ENCODE data around the gene CBY3.
A peak's percentile ranks its signal among the peaks of the same experiment; 100 is the strongest.
"Not testable (repeated sequence)": the region's sequence is repeated elsewhere in the genome, so short reads cannot be mapped to it uniquely, and the experiment has no call there.

CBY3 gene

GRCh38 chr5:179680780-179681401 is at the start of gene CBY3:
CBY3 (minus strand) TSS chr5:179681034; CDS start chr5:179680918, 116 bp downstream.
- DNase-seq (ENCODE audit: low spot score in 2 of 2), result no peak
- Histone ChIP-seq H3K9me3 (no peaks in the 10 kb centered on the region), H3K36me3 (replicated peaks) (peaks cover 9% of the 10 kb centered on the region; the same call in 1 of the 2 replicates), H3K4me1 (peaks cover 17% of the 10 kb centered on the region), H3K4me3 (no peak within 1 kb of the TSS), H3K27me3 (ENCODE audit: low read depth) (no peaks in the 10 kb centered on the region)
- in situ Hi-C loops (cut with MboI; ENCODE audit: low sequenced_read_pairs), result no loop called here

DNA sequence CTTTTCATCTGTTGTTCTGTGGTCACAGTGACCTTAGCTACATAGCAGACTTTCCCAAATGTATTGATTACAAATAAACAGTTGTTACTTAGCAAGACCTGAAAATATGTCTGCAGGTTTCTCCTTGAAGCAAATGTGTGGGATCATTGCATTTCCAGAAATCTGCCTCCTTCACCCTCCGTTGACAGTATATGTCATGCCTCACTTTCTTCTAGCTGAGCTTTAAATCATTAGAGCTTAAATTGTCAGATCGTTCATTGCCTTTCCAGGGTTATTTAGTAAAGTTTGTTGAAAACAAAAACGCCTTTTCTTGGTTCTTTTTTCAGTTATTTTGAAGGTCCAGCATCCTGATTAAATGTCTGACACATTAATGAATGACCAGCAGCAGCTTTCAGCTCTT is 49.5 kb upstream of the CBY3 start:
- in situ Hi-C loops (cut with MboI; ENCODE audit: low sequenced_read_pairs), result no loop called here
- H3K4me1 ChIP-seq, result peaks cover 13% of the 10 kb centered on the region
- no peak overlapping the region for H3K4me3 ChIP-seq
- peaks cover 58% of the 10 kb centered on the region for H3K36me3 ChIP-seq (replicated peaks)
- H3K9me3 ChIP-seq, result no peaks in the 10 kb centered on the region
- no peak for DNase-seq (ENCODE audit: low spot score in 2 of 2)
- H3K27me3 ChIP-seq (ENCODE audit: low read depth), result no peaks in the 10 kb centered on the region

- no peak overlapping the region for H3K4me3 ChIP-seq
- DNase-seq (ENCODE audit: low spot score in 2 of 2), result no peak
- H3K9me3 ChIP-seq, result no peaks in the 10 kb centered on the region
- no peaks in the 10 kb centered on the region for H3K27me3 ChIP-seq (ENCODE audit: low read depth)
- in situ Hi-C loops (cut with MboI; ENCODE audit: low sequenced_read_pairs), result loop anchor here (10.0 kb wide), 1 partner anchor 115 kb away; no protein-coding TSS in a partner anchor
- H3K36me3 ChIP-seq (replicated peaks), result peaks cover 65% of the 10 kb centered on the region
- H3K4me1 ChIP-seq, result peaks cover 12% of the 10 kb centered on the region
Measured at GRCh38 chr5:179729727-179730126, 48.9 kb upstream of the CBY3 start.

GRCh38 chr5:179729303-179729702 is 48.5 kb upstream of the CBY3 start:
- peaks cover 69% of the 10 kb centered on the region for H3K36me3 ChIP-seq (replicated peaks)

DNA sequence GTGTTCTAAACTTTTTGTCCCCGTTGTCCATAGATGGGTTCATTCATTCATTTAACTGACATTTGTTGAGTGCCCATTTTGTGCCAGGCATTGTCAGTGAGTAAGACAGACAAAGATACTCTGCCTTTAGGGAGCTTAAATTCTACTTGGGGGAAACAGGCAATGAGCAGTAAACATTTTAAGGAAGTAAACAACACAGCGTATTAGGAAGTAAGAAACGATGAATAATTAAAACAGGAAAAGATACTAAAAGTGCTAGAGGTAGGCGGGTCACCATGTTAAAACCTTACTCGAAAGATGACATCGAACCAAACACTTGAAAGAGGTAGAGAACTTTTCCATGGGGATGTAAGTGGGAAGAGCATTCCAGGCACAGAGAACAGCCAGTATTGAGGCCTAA is 46.3 kb upstream of the CBY3 start:
- peaks cover 91% of the 10 kb centered on the region for H3K36me3 ChIP-seq (replicated peaks)
- in situ Hi-C loops (cut with MboI; ENCODE audit: low sequenced_read_pairs), result loop anchor here (10.0 kb wide), 1 partner anchor 112 kb away; no protein-coding TSS in a partner anchor

More at GRCh38 chr5:179729303-179729702, 48.5 kb upstream of the CBY3 start:
- Histone ChIP-seq H3K4me1 (peaks cover 9% of the 10 kb centered on the region), H3K9me3 (no peaks in the 10 kb centered on the region), H3K4me3 (no peak overlapping the region), H3K27me3 (ENCODE audit: low read depth) (no peaks in the 10 kb centered on the region)
- in situ Hi-C loops (cut with MboI; ENCODE audit: low sequenced_read_pairs), result loop anchor here (10.0 kb wide), 1 partner anchor 115 kb away; no protein-coding TSS in a partner anchor
- DNase-seq (ENCODE audit: low spot score in 2 of 2), result no peak

GRCh38 chr5:179724163-179724562 is 43.3 kb upstream of the CBY3 start:
- no peak for DNase-seq (ENCODE audit: low spot score in 2 of 2)
- Histone ChIP-seq H3K36me3 (replicated peaks) (peaks cover 100% of the 10 kb centered on the region), H3K4me1 (no peaks in the 10 kb centered on the region), H3K4me3 (no peak overlapping the region), H3K27me3 (ENCODE audit: low read depth) (no peaks in the 10 kb centered on the region), H3K9me3 (no peaks in the 10 kb centered on the region)
- in situ Hi-C loops (cut with MboI; ENCODE audit: low sequenced_read_pairs), result loop anchor here (10.0 kb wide), 1 partner anchor 109 kb away; no protein-coding TSS in a partner anchor

More for the DNA sequence above, 46.3 kb upstream of the CBY3 start:
- DNase-seq (ENCODE audit: low spot score in 2 of 2), result no peak
- H3K4me3 ChIP-seq, result no peak overlapping the region
- H3K9me3 ChIP-seq, result no peaks in the 10 kb centered on the region
- no peaks in the 10 kb centered on the region for H3K27me3 ChIP-seq (ENCODE audit: low read depth)
- H3K4me1 ChIP-seq, result peaks cover 6% of the 10 kb centered on the region

DNA sequence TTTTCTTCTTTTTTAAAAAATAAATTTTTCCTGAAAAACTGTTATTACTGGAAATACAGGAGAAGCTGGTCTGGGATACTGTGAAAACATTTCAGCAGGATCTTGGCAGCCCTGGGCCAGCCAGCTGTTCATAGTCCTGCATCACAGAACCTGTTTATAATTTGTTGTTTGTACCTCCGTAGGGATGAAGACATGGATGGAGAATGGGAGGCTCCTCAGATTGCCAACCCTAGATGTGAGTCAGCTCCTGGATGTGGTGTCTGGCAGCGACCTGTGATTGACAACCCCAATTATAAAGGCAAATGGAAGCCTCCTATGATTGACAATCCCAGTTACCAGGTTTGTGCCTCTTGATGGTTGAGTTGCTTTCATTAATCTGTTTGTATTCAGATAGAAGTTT is 39.4 kb upstream of the CBY3 start:
- in situ Hi-C loops (cut with MboI; ENCODE audit: low sequenced_read_pairs), result loop anchor here (10.0 kb wide), 1 partner anchor 105 kb away; no protein-coding TSS in a partner anchor
- no peak for DNase-seq (ENCODE audit: low spot score in 2 of 2)
- H3K4me1 ChIP-seq, result no peaks in the 10 kb centered on the region
- no peaks in the 10 kb centered on the region for H3K9me3 ChIP-seq
- no peak overlapping the region for H3K4me3 ChIP-seq
- H3K27me3 ChIP-seq (ENCODE audit: low read depth), result no peaks in the 10 kb centered on the region
- peaks cover 100% of the 10 kb centered on the region for H3K36me3 ChIP-seq (replicated peaks)

DNA sequence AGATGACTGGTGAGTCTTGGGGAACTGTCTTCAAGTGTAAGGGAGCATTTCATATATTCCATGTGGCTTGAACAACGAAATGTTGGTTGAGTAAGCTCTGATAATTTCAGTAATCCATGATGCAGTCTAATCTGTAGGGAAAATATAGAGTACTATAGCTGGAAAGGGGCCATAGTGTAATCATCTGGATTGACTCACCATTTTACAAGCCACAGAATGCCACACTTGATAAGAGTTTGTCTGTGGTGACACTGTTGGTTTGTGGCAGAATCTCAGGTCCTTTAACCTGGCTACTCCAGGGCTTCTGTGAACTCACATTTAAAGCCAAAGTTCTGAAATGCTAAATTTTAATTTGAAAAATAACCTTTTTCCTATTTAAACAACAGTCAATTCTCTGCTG is 35.5 kb upstream of the CBY3 start:
- DNase-seq (ENCODE audit: low spot score in 2 of 2), result no peak
- no peaks in the 10 kb centered on the region for H3K4me1 ChIP-seq
- in situ Hi-C loops (cut with MboI; ENCODE audit: low sequenced_read_pairs), result no loop called here
- no peak overlapping the region for H3K4me3 ChIP-seq
- no peaks in the 10 kb centered on the region for H3K27me3 ChIP-seq (ENCODE audit: low read depth)
- peaks cover 96% of the 10 kb centered on the region for H3K36me3 ChIP-seq (replicated peaks)
- H3K9me3 ChIP-seq, result no peaks in the 10 kb centered on the region

DNA sequence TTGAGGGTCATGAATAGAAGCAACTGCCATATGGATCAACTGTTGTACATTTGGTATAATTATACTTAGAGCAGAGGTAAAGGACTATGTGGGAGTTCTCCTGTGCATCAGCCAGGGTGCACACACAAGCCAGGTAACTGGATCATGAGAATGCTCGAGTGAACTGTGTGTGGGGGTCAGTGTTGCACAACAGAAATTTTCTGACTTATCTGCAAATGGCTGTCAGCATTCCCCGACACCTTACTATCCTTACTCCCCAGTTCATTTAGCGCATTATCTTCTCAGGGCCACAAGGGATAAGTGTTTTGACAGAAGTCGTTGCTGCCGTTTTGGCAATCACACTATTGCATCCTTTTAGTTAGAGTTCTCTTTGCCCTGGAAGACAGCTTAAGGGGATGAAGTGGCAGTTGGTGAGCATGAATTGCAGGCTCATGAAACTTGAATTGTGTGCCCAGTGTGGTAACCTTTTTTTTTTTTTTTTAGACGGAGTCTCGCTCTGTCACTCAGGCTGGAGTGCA is 19.6 kb upstream of the CBY3 start:
- DNase-seq (ENCODE audit: low spot score in 2 of 2), result no peak
- in situ Hi-C loops (cut with MboI; ENCODE audit: low sequenced_read_pairs), result no loop called here
- peak overlapping the region; percentile 76 for H3K4me3 ChIP-seq
- peaks cover 41% of the 10 kb centered on the region for H3K36me3 ChIP-seq (replicated peaks)
- peaks cover 22% of the 10 kb centered on the region for H3K4me1 ChIP-seq
- no peaks in the 10 kb centered on the region for H3K9me3 ChIP-seq
- no peaks in the 10 kb centered on the region for H3K27me3 ChIP-seq (ENCODE audit: low read depth)

GRCh38 chr5:179699616-179700237 is 18.9 kb upstream of the CBY3 start:
- H3K4me3 ChIP-seq, result peak overlapping the region; percentile 76
- H3K27me3 ChIP-seq (ENCODE audit: low read depth), result no peaks in the 10 kb centered on the region
- no peaks in the 10 kb centered on the region for H3K9me3 ChIP-seq
- DNase-seq (ENCODE audit: low spot score in 2 of 2), result peak; percentile 32 to 59
- in situ Hi-C loops (cut with MboI; ENCODE audit: low sequenced_read_pairs), result no loop called here
- H3K36me3 ChIP-seq (replicated peaks), result peaks cover 41% of the 10 kb centered on the region
- H3K4me1 ChIP-seq, result peaks cover 17% of the 10 kb centered on the region

DNA sequence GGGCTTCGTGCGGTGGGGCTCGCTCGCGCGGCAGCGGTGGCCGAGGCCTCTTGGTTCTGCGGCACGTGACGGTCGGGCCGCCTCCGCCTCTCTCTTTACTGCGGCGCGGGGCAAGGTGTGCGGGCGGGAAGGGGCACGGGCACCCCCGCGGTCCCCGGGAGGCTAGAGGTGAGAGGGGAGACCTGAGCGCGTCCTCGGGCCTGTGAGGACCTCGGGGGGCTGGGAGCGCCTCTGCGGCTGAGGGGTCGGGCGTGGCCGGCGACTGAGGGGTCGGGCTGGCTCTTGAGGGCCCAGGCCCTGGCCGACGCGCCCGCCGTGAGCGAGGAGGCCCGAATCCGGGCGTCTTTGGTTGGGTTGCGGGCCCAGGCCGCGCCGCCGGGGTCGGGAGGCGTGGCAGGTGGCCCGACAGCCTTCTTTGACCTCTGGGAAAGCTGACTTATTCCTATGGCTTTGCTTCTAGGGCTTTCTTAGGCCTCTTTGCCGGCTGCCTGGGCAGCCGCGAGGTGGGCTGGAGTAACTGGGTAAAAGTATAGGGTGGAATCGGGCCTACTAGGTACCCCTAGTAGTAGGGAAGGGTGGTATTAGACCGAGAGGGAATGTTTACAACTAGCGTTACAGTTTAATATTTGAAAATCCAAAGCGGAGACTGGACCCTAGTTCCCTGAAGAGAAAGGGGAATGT is 18.2 kb upstream of the CBY3 start, which contains the start of gene CANX:
TSS of gene CANX (plus strand) at position 33 of the 681 bp plus-strand sequence. CDS start 6,715 bp downstream, outside the sequence.
- Histone ChIP-seq H3K4me3 (peak within 1 kb of the TSS; percentile 76), H3K27me3 (ENCODE audit: low read depth) (no peaks in the 10 kb centered on the region), H3K9me3 (no peaks in the 10 kb centered on the region), H3K4me1 (peaks cover 13% of the 10 kb centered on the region), H3K36me3 (replicated peaks) (peaks cover 38% of the 10 kb centered on the region)
- in situ Hi-C loops (cut with MboI; ENCODE audit: low sequenced_read_pairs), result no loop called here
- no peak for DNase-seq (ENCODE audit: low spot score in 2 of 2)

GRCh38 chr5:179697993-179698934 is 17.4 kb upstream of the CBY3 start:
- Histone ChIP-seq H3K4me1 (peaks cover 12% of the 10 kb centered on the region), H3K9me3 (no peaks in the 10 kb centered on the region), H3K27me3 (ENCODE audit: low read depth) (no peaks in the 10 kb centered on the region), H3K4me3 (peak overlapping the region; percentile 76), H3K36me3 (replicated peaks) (peaks cover 30% of the 10 kb centered on the region)
- DNase-seq (ENCODE audit: low spot score in 2 of 2), result peak; percentile 97 to 99
- in situ Hi-C loops (cut with MboI; ENCODE audit: low sequenced_read_pairs), result no loop called here

DNA sequence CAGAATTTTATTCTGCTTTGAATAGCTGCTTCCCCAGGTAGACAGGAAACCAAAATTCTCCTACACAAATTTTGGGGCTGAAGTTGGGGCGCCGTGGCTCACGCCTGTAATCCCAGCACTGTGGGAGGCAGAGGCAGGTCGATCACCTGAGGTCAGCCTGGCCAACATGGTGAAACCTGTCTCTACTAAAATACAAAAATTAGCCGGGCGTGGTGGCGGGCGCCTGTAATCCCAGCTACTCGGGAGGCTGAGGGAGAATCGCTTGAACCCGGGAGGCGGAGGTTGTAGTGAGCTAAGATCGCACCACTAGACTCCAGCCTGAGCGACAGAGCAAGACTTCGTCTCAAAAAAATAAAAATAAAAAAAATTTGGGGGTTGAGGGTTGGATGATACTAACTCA is 16.7 kb upstream of the CBY3 start:
- H3K27me3 ChIP-seq (ENCODE audit: low read depth); H3K9me3 ChIP-seq; DNase-seq (ENCODE audit: low spot score in 2 of 2); in situ Hi-C loops (cut with MboI; ENCODE audit: low sequenced_read_pairs): not testable (repeated sequence)
- peaks cover 12% of the 10 kb centered on the region for H3K4me1 ChIP-seq
- H3K4me3 ChIP-seq, result peak overlapping the region; percentile 76
- peaks cover 25% of the 10 kb centered on the region for H3K36me3 ChIP-seq (replicated peaks)

Measured in HAP-1 (cell line).